BJ (cell line): Measurements from ENCODE around the gene LPAR1. TPM values are rescaled to one million over a fixed set of nuclear protein-coding genes. Genes with fewer than 3 reads are reported as not detected.

Experiments used
- CTCF ChIA-PET: fragments of 350-600 bp; formaldehyde crosslinking; extraction: SDS; loops from one replicate; lab custom pipeline; 2021; ENCODE audit warnings: antibody characterized with exemption, inconsistent platforms; lab: Yijun Ruan, JAX
- POLR2A ChIA-PET: fragments of 300-600 bp; sonication (Branson Sonifier 250); formaldehyde crosslinking; extraction: SDS; loops from one replicate; lab custom pipeline; 2021; ENCODE audit warnings: antibody characterized with exemption; lab: Charles Lee
- DNase-seq: peaks from one replicate; pipeline ENCODE4 v3.0.0-alpha.2; 2011; ENCODE audit warnings: low read depth
- H3K27me3 ChIP-seq: 2 replicates; pipeline ENCODE4 v1.6.0; 2011; ENCODE audit warnings: low read length; ENCODE audit not compliant: control insufficient read depth, insufficient read depth
- H3K36me3 ChIP-seq: 2 replicates; pipeline ENCODE4 v1.5.1; 2011; ENCODE audit warnings: low read length; ENCODE audit not compliant: control insufficient read depth, insufficient read depth
- H3K4me3 ChIP-seq: 2 replicates; pipeline ENCODE4 v1.5.1; 2011; ENCODE audit warnings: low read depth, mild to moderate bottlenecking, control low read depth, low read length
- CTCF ChIP-seq: IDR thresholded peaks from 2 replicates; pipeline ENCODE4 v1.5.1; 2011; ENCODE audit warnings: low read depth, mild to moderate bottlenecking, control low read depth, inconsistent platforms, low read length, moderate library complexity; ENCODE audit not compliant: insufficient read depth
- polyA plus RNA-seq: library from polyadenylated mRNA; depleted of rRNA; stranded (reverse); fragments of >200 nt; gene quantifications from 2 replicates; pipeline ENCODE4 v1.2.3, GENCODE V29; 2011

The LPAR1 gene
- polyA plus RNA-seq, 1 experiment = 224 TPM

- ChIA-PET CTCF (interaction anchor here (0.5 to 1.5 kb wide), 6 partner anchors 11 to 261 kb away, joined by 3 to 4 read pairs (median 3); no protein-coding TSS in a partner anchor), POLR2A (interaction anchor here (0.6 kb wide), 1 partner anchor 248 kb away, joined by 6 read pairs; no protein-coding TSS in a partner anchor)
- no peak for DNase-seq
Measured at GRCh38 chr9:111039231-111039906, 1.1 kb upstream of the LPAR1 start.

GRCh38 chr9:111037708-111038330, 451 bp downstream of the LPAR1 start:
- no peak for DNase-seq
- POLR2A ChIA-PET = no interaction called here
- H3K27me3 ChIP-seq = no peaks in the 10 kb centered on the region
- H3K36me3 ChIP-seq = no peaks in the 10 kb centered on the region
- H3K4me3 ChIP-seq = peak overlapping the region; percentile 95
- no peak for TF ChIP-seq CTCF
- CTCF ChIA-PET = interaction anchor here (1.8 kb wide), 1 partner anchor 112 kb away, joined by 6 read pairs; no protein-coding TSS in a partner anchor

More at GRCh38 chr9:111039231-111039906, 1.1 kb upstream of the LPAR1 start:
- no peak for TF ChIP-seq CTCF
- Histone ChIP-seq H3K36me3 (no peaks in the 10 kb centered on the region), H3K4me3 (peak overlapping the region; percentile 95), H3K27me3 (no peaks in the 10 kb centered on the region)

GRCh38 chr9:111037356-111037707, 938 bp downstream of the LPAR1 start:
- no peak for TF ChIP-seq CTCF
- no peak for DNase-seq

GRCh38 chr9:111036946-111037345, 1.3 kb downstream of the LPAR1 start:
- no peak for TF ChIP-seq CTCF
- ChIA-PET POLR2A (interaction anchor here (1.1 kb wide), 2 partner anchors 104 to 387 kb away, joined by 4 read pairs; no protein-coding TSS in a partner anchor), CTCF (interaction anchor here (0.9 to 2.3 kb wide), 11 partner anchors 14 to 396 kb away, joined by 3 to 12 read pairs (median 4); no protein-coding TSS in a partner anchor)
- no peaks in the 10 kb centered on the region for H3K36me3 ChIP-seq
- no peaks in the 10 kb centered on the region for H3K27me3 ChIP-seq
- no peak for DNase-seq
- peak overlapping the region; percentile 95 for H3K4me3 ChIP-seq

More at GRCh38 chr9:111037356-111037707, 938 bp downstream of the LPAR1 start:
- Histone ChIP-seq H3K27me3 (no peaks in the 10 kb centered on the region), H3K4me3 (peak overlapping the region; percentile 95), H3K36me3 (no peaks in the 10 kb centered on the region)
- ChIA-PET CTCF (interaction anchor here (1.3 to 2.3 kb wide), 5 partner anchors 13 to 396 kb away, joined by 3 to 12 read pairs (median 6); no protein-coding TSS in a partner anchor), POLR2A (interaction anchor here (1.1 kb wide), 2 partner anchors 105 to 387 kb away, joined by 4 read pairs; no protein-coding TSS in a partner anchor)

GRCh38 chr9:111036429-111036789, 1.9 kb downstream of the LPAR1 start:
- ChIA-PET CTCF (interaction anchor here (0.7 to 2.3 kb wide), 19 partner anchors 14 to 395 kb away, joined by 3 to 12 read pairs (median 3); no protein-coding TSS in a partner anchor), POLR2A (interaction anchor here (0.6 to 1.1 kb wide), 4 partner anchors 59 to 394 kb away, joined by 4 to 6 read pairs (median 4); no protein-coding TSS in a partner anchor)
- peak; percentile 94 for TF ChIP-seq CTCF
- no peaks in the 10 kb centered on the region for H3K36me3 ChIP-seq
- peak overlapping the region; percentile 95 for H3K4me3 ChIP-seq
- H3K27me3 ChIP-seq = no peaks in the 10 kb centered on the region
- no peak for DNase-seq
